K562 (cell line): ENCODE results near the gene ACYP2. TPM values are rescaled to one million over a fixed set of nuclear protein-coding genes. Genes with fewer than 3 reads are reported as not detected.

Experiments
- ATAC-seq: fragments of 200-7000 bp; cut with Tn5 transposase; 3 replicates; pipeline ENCODE4 v1.9.1; 2020; ENCODE audit warnings: moderate library complexity
- BruUV-seq: library from RNA; stranded (reverse); fragments of 400-500 nt; replicated peaks from 2 replicates; lab custom pipeline; 2021; lab: Mats Ljungman, UMichigan
- CTCF ChIA-PET: fragments of 300-600 bp; formaldehyde crosslinking; extraction: SDS; loops from one replicate; lab custom pipeline; 2021; ENCODE audit warnings: low intra/inter-chr PET ratio; lab: Yijun Ruan, JAX
- POLR2A ChIA-PET: fragments of 300-600, 350-650 bp; sonication (Branson Sonifier 250); formaldehyde crosslinking; extraction: SDS; loops from one replicate; lab custom pipeline; 2021; ENCODE audit warnings: antibody characterized with exemption, inconsistent platforms; lab: Yijun Ruan, JAX
- DNase-seq, 4 experiments: peaks; one replicate each; pipeline versions ENCODE4 v3.0.0 to v3.0.0-alpha.2; 2011 to 2018; ENCODE audit warnings: low spot score in 3 of 4, mixed read lengths in 3 of 4; ENCODE audit errors: extremely low read depth in 1 of 4
- FAIRE-seq: peaks from 2 replicates; lab custom pipeline; 2011; peaks lifted over from hg19 to GRCh38; lab: Jason Lieb, UNC
- H2AFZ ChIP-seq: 2 replicates; pipeline ENCODE4 v1.6.0; 2011; ENCODE audit warnings: low read depth, low read length, control low read depth, inconsistent platforms
- H3K27ac ChIP-seq: fragments of 200-600 bp; 3 replicates; pipeline ENCODE4 v1.8.0; 2011; ENCODE audit warnings: low read depth, mild to moderate bottlenecking, control low read depth, inconsistent platforms, low read length, moderate library complexity, mixed read lengths; ENCODE audit errors: extremely low read depth
- H3K27me3 ChIP-seq, 2 experiments: fragments of 300-600 bp in 1 of 2; 2 replicates in 1 of 2; 3 replicates in 1 of 2; pipeline versions ENCODE4 v1.6.0 to v1.8.0; 2011; ENCODE audit warnings: inconsistent platforms in 2 of 2, low read length in 2 of 2, mild to moderate bottlenecking in 1 of 2, mixed read lengths in 1 of 2, moderate library complexity in 1 of 2; ENCODE audit not compliant: control insufficient read depth in 2 of 2, insufficient read depth in 2 of 2
- H3K36me3 ChIP-seq: fragments of 300-600 bp; 3 replicates; pipeline ENCODE4 v1.8.0; 2011; ENCODE audit warnings: mild to moderate bottlenecking, low read length, inconsistent platforms; ENCODE audit not compliant: control insufficient read depth, insufficient read depth
- H3K4me1 ChIP-seq, 2 experiments: fragments of 200-600 bp in 1 of 2; replicated peaks in 1 of 2; 2 replicates in 1 of 2; 3 replicates in 1 of 2; pipeline versions ENCODE4 v1.5.1 to v1.8.0; 2011; ENCODE audit warnings: inconsistent platforms in 2 of 2, low read length in 2 of 2, mild to moderate bottlenecking in 1 of 2, mixed read lengths in 1 of 2, moderate library complexity in 1 of 2; ENCODE audit not compliant: control insufficient read depth in 2 of 2, insufficient read depth in 2 of 2
- H3K4me2 ChIP-seq: 2 replicates; pipeline ENCODE4 v1.6.1; 2011; ENCODE audit warnings: low read length, control low read depth, inconsistent platforms, mixed read lengths; ENCODE audit not compliant: insufficient read depth
- H3K4me3 ChIP-seq: fragments of 200-600 bp; sonication (generic), shearing (Covaris generic); 2 replicates; pipeline ENCODE4 v1.5.1; 2016; ENCODE audit warnings: control low read depth, inconsistent platforms
- H3K79me2 ChIP-seq: fragments of 200-600 bp; 3 replicates; pipeline ENCODE4 v1.8.0; 2011; ENCODE audit warnings: low read length, inconsistent platforms; ENCODE audit not compliant: control insufficient read depth, insufficient read depth
- H3K9ac ChIP-seq, 2 experiments: 2 replicates each; pipeline versions ENCODE4 v1.6.0 to v1.6.1; 2011; ENCODE audit warnings: low read depth in 2 of 2, low read length in 2 of 2, control low read depth in 1 of 2, inconsistent platforms in 1 of 2, mild to moderate bottlenecking in 1 of 2, mixed read lengths in 1 of 2; ENCODE audit not compliant: insufficient read depth in 1 of 2
- H3K9me1 ChIP-seq: one replicate; pipeline ENCODE4 v1.6.0; 2011; ENCODE audit warnings: inconsistent platforms, mild to moderate bottlenecking, low read length, moderate library complexity; ENCODE audit not compliant: control insufficient read depth, insufficient read depth
- H3K9me3 ChIP-seq: replicated peaks from 2 replicates; pipeline ENCODE4 v1.5.1; 2011; ENCODE audit warnings: low read depth, low read length, inconsistent platforms; ENCODE audit not compliant: control insufficient read depth, insufficient read depth
- H4K20me1 ChIP-seq: replicated peaks from 2 replicates; pipeline ENCODE4 v1.6.1; 2011; ENCODE audit warnings: low read length, inconsistent platforms, mixed read lengths; ENCODE audit not compliant: control insufficient read depth, insufficient read depth
- CREBBP ChIP-seq: IDR thresholded peaks from one replicate; pipeline ENCODE4 v1.6.1; 2012; ENCODE audit warnings: low read depth, mild to moderate bottlenecking, control low read depth, inconsistent platforms, low read length
- CXXC5 ChIP-seq: fragments of 250-450 bp; sonication (Bioruptor Pico); IDR thresholded peaks from 2 replicates; pipeline ENCODE4 v1.8.0; 2022; ENCODE audit warnings: inconsistent platforms, mild to moderate bottlenecking, moderate library complexity
- FOSL1 ChIP-seq: fragments of 200-800 bp; sonication (Bioruptor generic); conservative IDR thresholded peaks from 2 replicates; pipeline ENCODE4 v1.6.1; 2016; ENCODE audit warnings: missing genetic modification characterization, missing compliant biosample characterization
- ZNF175 ChIP-seq: fragments of 200-800 bp; sonication (Bioruptor generic); IDR thresholded peaks from 2 replicates; pipeline ENCODE4 v1.6.1; 2016; ENCODE audit warnings: low read depth, mild to moderate bottlenecking, missing genetic modification characterization, missing compliant biosample characterization
- ZNF655 ChIP-seq: fragments of 250-450 bp; sonication (Bioruptor Pico); IDR thresholded peaks from 2 replicates; pipeline ENCODE4 v1.5.0; 2021
- WGBS: fragments of 100-300 bp; shearing (Covaris generic); methylation state at CpG from one replicate; pipeline ENCODE4 v1.1.6; 2016; ENCODE audit warnings: low coverage, mixed read lengths; ENCODE audit not compliant: insufficient coverage; ENCODE audit errors: missing lambda C conversion rate; 5-methylcytosine and 5-hydroxymethylcytosine counted together
- in situ Hi-C: fragments of 300-500 bp; cut with MboI; formaldehyde crosslinking; loops from 4 replicates; pipeline ENCODE4 v1.15.0; 2018; ENCODE audit warnings: inconsistent platforms, mixed read lengths
- intact Hi-C: fragments of 100-400 bp; cut with micrococcal nuclease; formaldehyde crosslinking; loops from 2 replicates; pipeline ENCODE4 v1.14.2; 2022
- polyA plus RNA-seq, 8 experiments: library from polyadenylated mRNA; depleted of rRNA in 4 of 8; stranded (reverse) in 5 of 8; unstranded in 3 of 8; fragments of >200 nt; fragmentation: Nextera tagmentation in 2 of 8; fragmentation: Illumina TruSeq in 1 of 8; extraction: Ambion mirVana in 2 of 8; extraction: Trizol in 1 of 8; gene quantifications; 2 replicates each; pipeline versions ENCODE4 v1.2.1 to v1.2.3, GENCODE V29; 2011 to 2014; ENCODE audit warnings: inconsistent platforms in 1 of 8, missing spikeins in 1 of 8
- total RNA-seq, 7 experiments: library from RNA; depleted of rRNA in 6 of 7; stranded (reverse); fragments of >200 nt in 6 of 7; fragmentation: Illumina TruSeq in 2 of 7; extraction: Trizol in 2 of 7; gene quantifications; 2 replicates each; pipeline versions ENCODE4 v1.2.1 to v1.2.3, GENCODE V29; 2011 to 2021; ENCODE audit warnings: low replicate concordance in 1 of 7
- TF ChIP-seq, protein P1 (sequence below): sonication (generic); formaldehyde crosslinking; IDR thresholded peaks from 2 replicates; pipeline ENCODE4 v1.8.1; 2023; ENCODE audit warnings: mild to moderate bottlenecking, missing genetic modification reagents
- TF ChIP-seq, protein P2 (sequence below): sonication (generic); formaldehyde crosslinking; IDR thresholded peaks from 2 replicates; pipeline ENCODE4 v1.8.1; 2023; ENCODE audit warnings: mild to moderate bottlenecking, missing genetic modification reagents
- TF ChIP-seq, protein P3 (sequence below): conservative IDR thresholded peaks from 2 replicates; pipeline ENCODE4 v1.6.1; 2011; ENCODE audit warnings: low read depth, mild to moderate bottlenecking, low read length; ENCODE audit not compliant: control insufficient read depth

The ACYP2 gene
- total and polyA plus RNA-seq, 9 of the 15 experiments (the other 6 are each of a cell fraction or from before 2014, with no cell fraction given), result 1.0 to 4.1 (median 2.0) TPM

DNA sequence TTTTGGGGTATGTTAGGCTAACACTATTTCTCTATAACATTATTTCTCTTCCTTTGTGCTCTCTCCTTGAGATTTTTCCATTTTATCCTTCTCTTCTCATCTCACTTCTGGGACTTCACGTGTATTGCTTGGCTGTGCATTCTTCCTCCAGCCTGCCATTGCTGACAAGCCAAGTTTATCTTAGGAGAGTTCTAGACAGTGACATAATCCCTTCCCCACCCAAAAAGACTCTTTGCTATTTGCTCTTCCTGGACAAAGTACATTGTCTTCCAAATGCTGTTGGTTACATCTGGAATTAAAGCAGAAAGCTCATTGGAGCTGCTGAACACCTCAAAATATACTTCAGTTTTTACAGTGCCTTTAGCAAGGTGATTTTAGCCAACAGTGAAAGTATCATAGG lies 131.7 kb downstream of the ACYP2 start:
- Histone ChIP-seq H2AFZ (no peak overlapping the region), H3K9ac (no peak overlapping the region), H3K4me3 (no peak overlapping the region), H3K79me2 (peaks cover 55% of the 10 kb centered on the region), H3K27me3 (no peaks in the 10 kb centered on the region), H4K20me1 (no peaks in the 10 kb centered on the region), H3K27ac (no peak overlapping the region), H3K4me1 (no peaks in the 10 kb centered on the region), H3K36me3 (peaks cover 7% of the 10 kb centered on the region; the same call in 1 of the 3 replicates), H3K9me1 (no peaks in the 10 kb centered on the region), H3K9me3 (no peaks in the 10 kb centered on the region), H3K4me2 (no peak overlapping the region)
- no peak for ATAC-seq
- ChIA-PET POLR2A (no interaction called here), CTCF (no interaction called here)
- intact Hi-C loops, result no loop called here
- DNase-seq, result no peak
- in situ Hi-C loops, result no loop called here
- FAIRE-seq, result no peak
- TF ChIP-seq, protein P1, sequence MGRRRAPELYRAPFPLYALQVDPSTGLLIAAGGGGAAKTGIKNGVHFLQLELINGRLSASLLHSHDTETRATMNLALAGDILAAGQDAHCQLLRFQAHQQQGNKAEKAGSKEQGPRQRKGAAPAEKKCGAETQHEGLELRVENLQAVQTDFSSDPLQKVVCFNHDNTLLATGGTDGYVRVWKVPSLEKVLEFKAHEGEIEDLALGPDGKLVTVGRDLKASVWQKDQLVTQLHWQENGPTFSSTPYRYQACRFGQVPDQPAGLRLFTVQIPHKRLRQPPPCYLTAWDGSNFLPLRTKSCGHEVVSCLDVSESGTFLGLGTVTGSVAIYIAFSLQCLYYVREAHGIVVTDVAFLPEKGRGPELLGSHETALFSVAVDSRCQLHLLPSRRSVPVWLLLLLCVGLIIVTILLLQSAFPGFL, result no peak
- TF ChIP-seq ZNF175 (CRISPR knock-in tag) (no peak), ZNF655 (CRISPR knock-in tag) (no peak), CXXC5 (CRISPR knock-in tag) (no peak), CREBBP (no peak), FOSL1 (no peak)
- TF ChIP-seq, protein P2, sequence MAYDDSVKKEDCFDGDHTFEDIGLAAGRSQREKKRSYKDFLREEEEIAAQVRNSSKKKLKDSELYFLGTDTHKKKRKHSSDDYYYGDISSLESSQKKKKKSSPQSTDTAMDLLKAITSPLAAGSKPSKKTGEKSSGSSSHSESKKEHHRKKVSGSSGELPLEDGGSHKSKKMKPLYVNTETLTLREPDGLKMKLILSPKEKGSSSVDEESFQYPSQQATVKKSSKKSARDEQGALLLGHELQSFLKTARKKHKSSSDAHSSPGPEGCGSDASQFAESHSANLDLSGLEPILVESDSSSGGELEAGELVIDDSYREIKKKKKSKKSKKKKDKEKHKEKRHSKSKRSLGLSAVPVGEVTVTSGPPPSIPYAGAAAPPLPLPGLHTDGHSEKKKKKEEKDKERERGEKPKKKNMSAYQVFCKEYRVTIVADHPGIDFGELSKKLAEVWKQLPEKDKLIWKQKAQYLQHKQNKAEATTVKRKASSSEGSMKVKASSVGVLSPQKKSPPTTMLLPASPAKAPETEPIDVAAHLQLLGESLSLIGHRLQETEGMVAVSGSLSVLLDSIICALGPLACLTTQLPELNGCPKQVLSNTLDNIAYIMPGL (CRISPR knock-in tag), result no peak
- TF ChIP-seq, protein P3, sequence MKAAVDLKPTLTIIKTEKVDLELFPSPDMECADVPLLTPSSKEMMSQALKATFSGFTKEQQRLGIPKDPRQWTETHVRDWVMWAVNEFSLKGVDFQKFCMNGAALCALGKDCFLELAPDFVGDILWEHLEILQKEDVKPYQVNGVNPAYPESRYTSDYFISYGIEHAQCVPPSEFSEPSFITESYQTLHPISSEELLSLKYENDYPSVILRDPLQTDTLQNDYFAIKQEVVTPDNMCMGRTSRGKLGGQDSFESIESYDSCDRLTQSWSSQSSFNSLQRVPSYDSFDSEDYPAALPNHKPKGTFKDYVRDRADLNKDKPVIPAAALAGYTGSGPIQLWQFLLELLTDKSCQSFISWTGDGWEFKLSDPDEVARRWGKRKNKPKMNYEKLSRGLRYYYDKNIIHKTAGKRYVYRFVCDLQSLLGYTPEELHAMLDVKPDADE, result no peak
- BruUV-seq, result no TSS peak
- WGBS, result 20% methylated on average over 1 of the region's 1 CpG
